DND-41 (cell line): ENCODE results near the gene DZANK1.

ENCODE experiments used
- CTCF ChIP-seq: IDR thresholded peaks from 2 replicates; pipeline ENCODE4 v1.5.1; 2012; ENCODE audit warnings: borderline replicate concordance, low read length, moderate library complexity, mild to moderate bottlenecking; ENCODE audit not compliant: poor library complexity, severe bottlenecking; ENCODE audit errors: extremely low read depth
- EZH2 ChIP-seq: IDR thresholded peaks from 3 replicates; pipeline ENCODE4 v1.6.1; 2012; ENCODE audit warnings: borderline replicate concordance, low read depth, mild to moderate bottlenecking, moderate library complexity, low read length, inconsistent platforms; ENCODE audit not compliant: severe bottlenecking

GRCh38 chr20:18436847-18437246, 30.0 kb downstream of the DZANK1 start:
- no peak for TF ChIP-seq CTCF
- TF ChIP-seq EZH2, result no peak
